ENCODE data around the gene TRMT44. TPM values are rescaled to one million over a fixed set of nuclear protein-coding genes. Genes with fewer than 3 reads are reported as not detected.

The TRMT44 gene
- total and polyA plus RNA-seq, 2 of the 13 experiments (the other 11 are each of a cell fraction or from before 2014, with no cell fraction given): 5.8 to 8.6 TPM

DNA sequence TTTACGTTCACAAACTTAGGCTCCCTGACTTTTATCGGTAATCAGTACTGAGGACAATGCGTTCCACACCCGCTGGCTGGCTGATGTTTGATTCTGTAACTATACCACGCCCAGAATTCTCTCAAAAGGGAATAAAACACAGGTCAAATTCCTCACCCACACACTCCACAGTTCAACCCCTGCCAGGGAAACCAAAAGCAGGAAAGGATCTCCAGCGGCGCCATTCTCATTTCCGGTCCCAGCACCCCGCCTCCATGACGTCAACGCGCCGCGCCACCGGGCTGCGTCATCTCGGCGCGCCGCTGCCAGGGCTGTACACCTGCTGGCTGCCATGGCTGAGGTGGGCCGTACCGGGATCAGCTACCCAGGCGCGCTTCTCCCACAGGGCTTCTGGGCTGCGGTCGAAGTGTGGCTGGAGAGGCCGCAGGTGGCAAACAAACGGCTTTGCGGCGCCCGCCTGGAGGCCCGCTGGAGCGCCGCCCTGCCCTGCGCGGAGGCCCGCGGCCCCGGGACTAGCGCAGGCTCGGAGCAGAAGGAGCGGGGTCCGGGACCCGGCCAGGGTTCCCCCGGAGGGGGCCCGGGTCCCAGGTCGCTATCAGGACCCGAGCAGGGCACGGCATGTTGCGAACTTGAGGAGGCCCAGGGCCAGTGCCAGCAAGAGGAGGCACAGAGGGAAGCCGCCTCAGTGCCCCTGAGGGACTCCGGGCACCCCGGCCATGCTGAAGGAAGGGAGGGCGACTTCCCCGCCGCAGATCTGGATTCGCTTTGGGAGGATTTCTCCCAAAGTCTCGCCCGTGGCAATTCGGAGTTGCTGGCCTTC is at the start of gene TRMT44, which contains the start of gene ACOX3 (continued):
- TF ChIP-seq ZNF775 (CRISPR knock-in tag; IDR thresholded peaks at IDR 0.05; ENCODE audit: borderline replicate concordance) (0 out of 2 replicates have a peak, but pooled peaks have one; percentile 29), ZNF605 (CRISPR knock-in tag; IDR thresholded peaks at IDR 0.05) (no peak), KDM5B (CRISPR knock-in tag; IDR thresholded peaks at IDR 0.05; ENCODE audit: borderline replicate concordance) (peak; percentile 74), SP2 (CRISPR knock-in tag; IDR thresholded peaks at IDR 0.05) (peak; percentile 60), FOXC1 (CRISPR knock-in tag; IDR thresholded peaks at IDR 0.05; ENCODE audit: borderline replicate concordance) (0 out of 2 replicates have a peak, but pooled peaks have one; percentile 59), ZNF747 (CRISPR knock-in tag; IDR thresholded peaks at IDR 0.05; ENCODE audit: borderline replicate concordance) (0 out of 2 replicates have a peak, but pooled peaks have one; percentile 64), POLR2AphosphoS5 (IDR thresholded peaks at IDR 0.05; ENCODE audit: low read depth, low read length) (peak; percentile 83), ZNF598 (CRISPR knock-in tag; IDR thresholded peaks at IDR 0.05; ENCODE audit: borderline replicate concordance) (no peak), SMYD3 (CRISPR knock-in tag; IDR thresholded peaks at IDR 0.05) (no peak), NFYB (CRISPR knock-in tag; IDR thresholded peaks at IDR 0.05) (0 out of 2 replicates have a peak, but pooled peaks have one; percentile 29), KLF15 (CRISPR knock-in tag; IDR thresholded peaks at IDR 0.05; ENCODE audit: borderline replicate concordance) (no peak), ZNF317 (CRISPR knock-in tag; IDR thresholded peaks at IDR 0.05) (0 out of 2 replicates have a peak, but pooled peaks have one; percentile 33), ZNF883 (CRISPR knock-in tag; IDR thresholded peaks at IDR 0.05; ENCODE audit: not compliant biosample characterization) (no peak)
- TF ChIP-seq, protein P1, sequence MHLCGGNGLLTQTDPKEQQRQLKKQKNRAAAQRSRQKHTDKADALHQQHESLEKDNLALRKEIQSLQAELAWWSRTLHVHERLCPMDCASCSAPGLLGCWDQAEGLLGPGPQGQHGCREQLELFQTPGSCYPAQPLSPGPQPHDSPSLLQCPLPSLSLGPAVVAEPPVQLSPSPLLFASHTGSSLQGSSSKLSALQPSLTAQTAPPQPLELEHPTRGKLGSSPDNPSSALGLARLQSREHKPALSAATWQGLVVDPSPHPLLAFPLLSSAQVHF (CRISPR knock-in tag; IDR thresholded peaks at IDR 0.05): no peak
- TF ChIP-seq, protein P2, sequence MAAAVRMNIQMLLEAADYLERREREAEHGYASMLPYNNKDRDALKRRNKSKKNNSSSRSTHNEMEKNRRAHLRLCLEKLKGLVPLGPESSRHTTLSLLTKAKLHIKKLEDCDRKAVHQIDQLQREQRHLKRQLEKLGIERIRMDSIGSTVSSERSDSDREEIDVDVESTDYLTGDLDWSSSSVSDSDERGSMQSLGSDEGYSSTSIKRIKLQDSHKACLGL (CRISPR knock-in tag; IDR thresholded peaks at IDR 0.05): peak; percentile 87
- TF ChIP-seq, protein P3, sequence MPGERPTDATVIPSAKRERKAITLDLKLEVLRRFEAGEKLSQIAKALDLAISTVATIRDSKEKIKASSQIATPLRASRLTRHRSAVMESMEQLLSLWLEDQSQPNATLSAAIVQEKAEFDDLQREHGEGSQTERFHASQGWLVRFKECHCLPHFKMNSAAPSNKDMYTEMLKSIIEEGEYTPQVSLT (CRISPR knock-in tag; IDR thresholded peaks at IDR 0.05; ENCODE audit: borderline replicate concordance, low read depth): no peak
- TF ChIP-seq, protein P4, sequence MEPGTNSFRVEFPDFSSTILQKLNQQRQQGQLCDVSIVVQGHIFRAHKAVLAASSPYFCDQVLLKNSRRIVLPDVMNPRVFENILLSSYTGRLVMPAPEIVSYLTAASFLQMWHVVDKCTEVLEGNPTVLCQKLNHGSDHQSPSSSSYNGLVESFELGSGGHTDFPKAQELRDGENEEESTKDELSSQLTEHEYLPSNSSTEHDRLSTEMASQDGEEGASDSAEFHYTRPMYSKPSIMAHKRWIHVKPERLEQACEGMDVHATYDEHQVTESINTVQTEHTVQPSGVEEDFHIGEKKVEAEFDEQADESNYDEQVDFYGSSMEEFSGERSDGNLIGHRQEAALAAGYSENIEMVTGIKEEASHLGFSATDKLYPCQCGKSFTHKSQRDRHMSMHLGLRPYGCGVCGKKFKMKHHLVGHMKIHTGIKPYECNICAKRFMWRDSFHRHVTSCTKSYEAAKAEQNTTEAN (CRISPR knock-in tag; conservative IDR thresholded peaks at IDR 0.05): no peak
- TF ChIP-seq, protein P5, sequence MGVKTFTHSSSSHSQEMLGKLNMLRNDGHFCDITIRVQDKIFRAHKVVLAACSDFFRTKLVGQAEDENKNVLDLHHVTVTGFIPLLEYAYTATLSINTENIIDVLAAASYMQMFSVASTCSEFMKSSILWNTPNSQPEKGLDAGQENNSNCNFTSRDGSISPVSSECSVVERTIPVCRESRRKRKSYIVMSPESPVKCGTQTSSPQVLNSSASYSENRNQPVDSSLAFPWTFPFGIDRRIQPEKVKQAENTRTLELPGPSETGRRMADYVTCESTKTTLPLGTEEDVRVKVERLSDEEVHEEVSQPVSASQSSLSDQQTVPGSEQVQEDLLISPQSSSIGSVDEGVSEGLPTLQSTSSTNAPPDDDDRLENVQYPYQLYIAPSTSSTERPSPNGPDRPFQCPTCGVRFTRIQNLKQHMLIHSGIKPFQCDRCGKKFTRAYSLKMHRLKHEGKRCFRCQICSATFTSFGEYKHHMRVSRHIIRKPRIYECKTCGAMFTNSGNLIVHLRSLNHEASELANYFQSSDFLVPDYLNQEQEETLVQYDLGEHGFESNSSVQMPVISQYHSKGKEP (CRISPR knock-in tag; IDR thresholded peaks at IDR 0.05): peak; percentile 65; the same call in 1 of the 2 replicates
- TF ChIP-seq, protein P6, sequence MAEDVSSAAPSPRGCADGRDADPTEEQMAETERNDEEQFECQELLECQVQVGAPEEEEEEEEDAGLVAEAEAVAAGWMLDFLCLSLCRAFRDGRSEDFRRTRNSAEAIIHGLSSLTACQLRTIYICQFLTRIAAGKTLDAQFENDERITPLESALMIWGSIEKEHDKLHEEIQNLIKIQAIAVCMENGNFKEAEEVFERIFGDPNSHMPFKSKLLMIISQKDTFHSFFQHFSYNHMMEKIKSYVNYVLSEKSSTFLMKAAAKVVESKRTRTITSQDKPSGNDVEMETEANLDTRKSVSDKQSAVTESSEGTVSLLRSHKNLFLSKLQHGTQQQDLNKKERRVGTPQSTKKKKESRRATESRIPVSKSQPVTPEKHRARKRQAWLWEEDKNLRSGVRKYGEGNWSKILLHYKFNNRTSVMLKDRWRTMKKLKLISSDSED (CRISPR knock-in tag; IDR thresholded peaks at IDR 0.05): no peak
